IMR-90 (cell line): ENCODE data around the gene THOC6. TPM values are rescaled to one million over a fixed set of nuclear protein-coding genes. Genes with fewer than 3 reads are reported as not detected.

Source experiments
- ATAC-seq: fragments of 200-7000 bp; cut with Tn5 transposase; 2 replicates; pipeline ENCODE4 v1.9.1; 2020; ENCODE audit warnings: low read depth, mild to moderate bottlenecking, moderate library complexity
- BruUV-seq: library from RNA; stranded (reverse); fragments of 400-500 nt; replicated peaks from 2 replicates; lab custom pipeline; 2021; lab: Mats Ljungman, UMichigan
- CTCF ChIA-PET: fragments of 300-600 bp; formaldehyde crosslinking; extraction: SDS; loops from one replicate; lab custom pipeline; 2021; ENCODE audit warnings: antibody characterized with exemption; lab: Yijun Ruan, JAX
- POLR2A ChIA-PET: fragments of 300-600 bp; sonication (Branson Sonifier 250); formaldehyde crosslinking; loops from one replicate; lab custom pipeline; 2022; ENCODE audit warnings: antibody characterized with exemption; ENCODE audit not compliant: unreplicated experiment; lab: Charles Lee
- DNase-seq: peaks from one replicate; pipeline ENCODE4 v3.0.0; 2013
- H2AFZ ChIP-seq: replicated peaks from 2 replicates; pipeline ENCODE3; 2013; ENCODE audit warnings: low read length, mild to moderate bottlenecking; ENCODE audit not compliant: poor library complexity
- H2AK5ac ChIP-seq: 2 replicates; pipeline ENCODE4 v1.6.1; 2013; ENCODE audit warnings: low read depth, low read length, inconsistent platforms
- H2AK9ac ChIP-seq: replicated peaks from 2 replicates; pipeline ENCODE3; 2013; ENCODE audit warnings: mild to moderate bottlenecking, low read depth, low read length, moderate library complexity; ENCODE audit not compliant: poor library complexity
- H2BK120ac ChIP-seq: 2 replicates; pipeline ENCODE4 v1.6.1; 2013; ENCODE audit warnings: low read depth, low read length, inconsistent platforms
- H2BK15ac ChIP-seq: 3 replicates; pipeline ENCODE4 v1.6.1; 2013; ENCODE audit warnings: low read depth, low read length, inconsistent platforms
- H2BK20ac ChIP-seq: 2 replicates; pipeline ENCODE4 v1.6.1; 2013; ENCODE audit warnings: low read depth, mild to moderate bottlenecking, inconsistent platforms, low read length, moderate library complexity
- H2BK5ac ChIP-seq: 2 replicates; pipeline ENCODE4 v1.6.1; 2013; ENCODE audit warnings: mild to moderate bottlenecking, low read depth, low read length, inconsistent platforms; ENCODE audit not compliant: poor library complexity, severe bottlenecking
- H3K14ac ChIP-seq: replicated peaks from 2 replicates; pipeline ENCODE4 v1.6.1; 2013; ENCODE audit warnings: low read depth, low read length, inconsistent platforms
- H3K18ac ChIP-seq: 2 replicates; pipeline ENCODE4 v1.6.1; 2013; ENCODE audit warnings: low read depth, low read length, control low read depth
- H3K23ac ChIP-seq: 2 replicates; pipeline ENCODE4 v1.6.1; 2013; ENCODE audit warnings: low read depth, low read length, inconsistent platforms
- H3K27ac ChIP-seq: 2 replicates; pipeline ENCODE4 v1.5.1; 2013; ENCODE audit warnings: mild to moderate bottlenecking, control low read depth, low read length; ENCODE audit not compliant: insufficient read depth
- H3K27me3 ChIP-seq: 2 replicates; pipeline ENCODE4 v1.6.1; 2013; ENCODE audit warnings: low read length; ENCODE audit not compliant: control insufficient read depth, insufficient read depth
- H3K36me3 ChIP-seq: 2 replicates; pipeline ENCODE4 v1.6.1; 2013; ENCODE audit warnings: low read length, mixed read lengths; ENCODE audit not compliant: control insufficient read depth, insufficient read depth
- H3K4ac ChIP-seq: 2 replicates; pipeline ENCODE4 v1.6.1; 2013; ENCODE audit warnings: low read depth, low read length, inconsistent platforms
- H3K4me1 ChIP-seq: 2 replicates; pipeline ENCODE4 v1.6.1; 2013; ENCODE audit warnings: low read length, mixed read lengths; ENCODE audit not compliant: control insufficient read depth, insufficient read depth
- H3K4me2 ChIP-seq: 2 replicates; pipeline ENCODE4 v1.6.1; 2013; ENCODE audit warnings: low read depth, mild to moderate bottlenecking, control low read depth, low read length, moderate library complexity
- H3K4me3 ChIP-seq: 2 replicates; pipeline ENCODE4 v1.5.1; 2013; ENCODE audit warnings: low read depth, mild to moderate bottlenecking, control low read depth, low read length, moderate library complexity; ENCODE audit not compliant: insufficient read depth
- H3K56ac ChIP-seq: 2 replicates; pipeline ENCODE4 v1.6.1; 2013; ENCODE audit warnings: low read length, inconsistent platforms; ENCODE audit not compliant: insufficient read depth; ENCODE audit errors: extremely low read depth
- H3K79me1 ChIP-seq, 2 experiments: 2 replicates each; pipeline ENCODE4 v1.6.1; 2013; ENCODE audit warnings: low read length in 2 of 2, inconsistent platforms in 1 of 2, low read depth in 1 of 2
- H3K9ac ChIP-seq: 2 replicates; pipeline ENCODE4 v1.6.1; 2013; ENCODE audit warnings: low read depth, low read length, control low read depth
- H3K9me1 ChIP-seq: 2 replicates; pipeline ENCODE4 v1.6.1; 2013; ENCODE audit warnings: low read length, inconsistent platforms; ENCODE audit not compliant: insufficient read depth
- H3K9me3 ChIP-seq: 2 replicates; pipeline ENCODE4 v1.6.1; 2013; ENCODE audit warnings: low read length; ENCODE audit not compliant: control insufficient read depth, insufficient read depth
- H4K20me1 ChIP-seq: 2 replicates; pipeline ENCODE4 v1.6.1; 2013; ENCODE audit warnings: low read length, inconsistent platforms; ENCODE audit not compliant: insufficient read depth
- H4K5ac ChIP-seq: 2 replicates; pipeline ENCODE4 v1.6.1; 2013; ENCODE audit warnings: mild to moderate bottlenecking, low read depth, low read length, control low read depth
- H4K8ac ChIP-seq, 2 experiments: 2 replicates each; pipeline ENCODE4 v1.6.1; 2013; ENCODE audit warnings: low read depth in 2 of 2, low read length in 2 of 2, control low read depth in 1 of 2, inconsistent platforms in 1 of 2
- H4K91ac ChIP-seq: 2 replicates; pipeline ENCODE4 v1.6.1; 2013; ENCODE audit warnings: low read depth, low read length, inconsistent platforms; ENCODE audit not compliant: insufficient read depth
- NFE2L2 ChIP-seq: fragments of 150-350 bp; IDR thresholded peaks from 2 replicates; pipeline ENCODE4 v1.6.1; 2016; ENCODE audit warnings: low read depth, mild to moderate bottlenecking, low read length
- POLR2A ChIP-seq: IDR thresholded peaks from 2 replicates; pipeline ENCODE4 v1.6.1; 2012; ENCODE audit warnings: mild to moderate bottlenecking, low read depth, low read length
- WGBS, 2 experiments: methylation state at CpG; one replicate each; pipeline versions ENCODE4 v1.1.5 to v1.1.7; 2013; ENCODE audit warnings: missing lambda C conversion rate in 2 of 2; ENCODE audit not compliant: insufficient read length in 1 of 2; ENCODE audit errors: extremely low coverage in 2 of 2; 5-methylcytosine and 5-hydroxymethylcytosine counted together
- dilution Hi-C: fragments of 300-500 bp; cut with HindIII; formaldehyde crosslinking; loops from one replicate; pipeline ENCODE4 v1.14.3; 2018; ENCODE audit warnings: low sequenced_read_pairs; ENCODE audit not compliant: unreplicated experiment
- in situ Hi-C: fragments of 300-500 bp; cut with MboI; formaldehyde crosslinking; loops from 3 replicates; pipeline ENCODE4 v1.14.3; 2019; ENCODE audit warnings: low sequenced_read_pairs, inconsistent platforms, mixed read lengths
- intact Hi-C: fragments of 100-400 bp; cut with micrococcal nuclease; formaldehyde crosslinking; loops from 2 replicates; pipeline ENCODE4 v1.10.0; 2022
- polyA plus RNA-seq, 3 experiments: library from polyadenylated mRNA; depleted of rRNA; stranded (reverse); fragments of >200 nt; gene quantifications; 2 replicates each; pipeline ENCODE4 v1.2.3, GENCODE V29; 2012; ENCODE audit warnings: low replicate concordance in 1 of 3
- total RNA-seq: library from RNA; depleted of rRNA; stranded (reverse); fragments of >200 nt; gene quantifications from 2 replicates; pipeline ENCODE4 v1.2.3, GENCODE V29; 2012

The THOC6 gene
- total and polyA plus RNA-seq, 2 of the 4 experiments (the other 2 are of a cell fraction): 16.8 to 23.1 TPM

DNA sequence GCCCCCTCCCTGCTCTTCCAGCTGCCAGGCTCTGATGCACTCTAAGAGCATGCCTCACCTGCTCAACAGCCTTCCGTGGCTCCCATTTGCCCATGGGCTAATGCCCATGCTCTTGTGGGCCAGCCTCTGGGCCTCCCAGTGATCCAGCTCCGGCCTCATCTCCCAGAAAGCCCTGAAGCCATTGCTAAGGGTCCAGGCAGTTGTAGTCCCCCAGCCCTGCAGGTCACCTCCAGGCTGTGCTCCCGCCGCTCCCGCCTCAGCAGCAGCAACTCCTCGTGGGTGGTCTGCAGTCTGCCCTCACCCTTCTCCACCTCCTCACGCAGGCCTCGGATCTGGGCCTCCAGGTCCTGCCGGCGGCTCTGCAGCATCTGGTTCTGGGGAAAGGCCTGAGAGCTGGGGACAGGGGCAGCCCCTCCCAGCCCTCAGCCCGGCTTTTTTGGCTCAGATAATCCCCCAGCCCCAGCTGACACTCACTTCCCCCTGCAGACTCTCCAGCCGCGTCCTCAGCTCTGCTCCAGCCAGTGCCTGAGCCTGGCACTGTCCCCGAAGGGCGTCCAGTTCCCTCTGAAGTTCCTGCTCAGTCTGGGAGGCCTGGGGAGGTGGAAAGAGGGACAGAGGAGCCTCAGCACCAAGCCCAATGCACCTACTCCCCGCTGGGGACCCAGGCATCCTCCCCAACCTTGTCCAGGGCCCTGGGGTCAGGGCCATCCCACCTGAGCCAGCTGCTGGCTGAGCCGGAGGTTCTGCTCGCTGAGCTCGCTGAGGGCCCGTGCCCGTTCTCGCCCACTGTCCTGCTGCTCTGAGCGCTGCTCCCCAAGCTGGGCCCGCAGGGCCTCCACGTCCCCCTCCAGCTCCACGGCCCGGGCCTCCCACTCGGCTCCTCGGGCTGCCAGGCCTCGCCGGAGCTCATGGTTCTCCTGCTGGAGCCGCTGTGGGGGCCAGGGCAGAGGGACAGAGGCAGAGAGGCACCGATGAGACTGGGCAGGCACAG is 6.7 kb downstream of the THOC6 start:
- in situ Hi-C loops: no loop called here
- H3K4me2 ChIP-seq: no peak overlapping the region
- H3K27me3 ChIP-seq: peaks cover 41% of the 10 kb centered on the region
- ChIA-PET CTCF (interaction anchor here (0.7 to 1.7 kb wide), 7 partner anchors 7 to 231 kb away, joined by 3 to 12 read pairs (median 4); partner anchors contain the start of genes HCFC1R1 and TNFRSF12A), POLR2A (interaction anchor here (1.6 kb wide), 1 partner anchor 9 kb away, joined by 7 read pairs; no protein-coding TSS in a partner anchor)
- intact Hi-C loops: no loop called here
- no peak for ATAC-seq
- H3K23ac ChIP-seq: no peak overlapping the region
- H3K4me1 ChIP-seq: no peaks in the 10 kb centered on the region
- H3K14ac ChIP-seq: no peak overlapping the region
- no peak overlapping the region for H4K5ac ChIP-seq
- no peak overlapping the region for H2BK120ac ChIP-seq
- BruUV-seq: no TSS peak
- no peak overlapping the region for H3K4ac ChIP-seq
- H3K9me1 ChIP-seq: no peaks in the 10 kb centered on the region
- H2BK20ac ChIP-seq: no peak overlapping the region
- H2AK5ac ChIP-seq: no peak overlapping the region
- H4K91ac ChIP-seq: no peak overlapping the region
- TF ChIP-seq POLR2A (peak; percentile 31; the same call in 1 of the 2 replicates), NFE2L2 (no peak)
- no peak overlapping the region for H3K9ac ChIP-seq
- peaks cover 11% of the 10 kb centered on the region; the same call in 1 of the 2 replicates for H3K36me3 ChIP-seq
- no peak for DNase-seq
- dilution Hi-C loops: no loop called here
- H2AK9ac ChIP-seq: peak overlapping the region; percentile 57
- peaks cover 7% of the 10 kb centered on the region; the same call in 1 of the 2 replicates for H4K20me1 ChIP-seq
- H2BK5ac ChIP-seq: no peak overlapping the region
- no peak overlapping the region for H3K56ac ChIP-seq
- H3K4me3 ChIP-seq: no peak overlapping the region
- H4K8ac ChIP-seq: no peak overlapping the region
- H3K79me1 ChIP-seq: no peaks in the 10 kb centered on the region
- no peaks in the 10 kb centered on the region for H3K9me3 ChIP-seq
- no peak overlapping the region for H2AFZ ChIP-seq
- H3K27ac ChIP-seq: no peak overlapping the region
- H3K18ac ChIP-seq: no peak overlapping the region
- 75% methylated on average over 18 of the region's 33 CpGs; no CpG with 5 or more reads in 1 of the 2 experiments for WGBS, 2 experiments
- H2BK15ac ChIP-seq: no peak overlapping the region
